NCI-H524 (cell line): ENCODE results near the gene OASL.

Source experiments
- DNase-seq, 2 experiments: peaks; one replicate each; lab custom pipeline; 2025; lab: John Stamatoyannopoulos, UW

Gene OASL

GRCh38 chr12:120991965-120992364 is 47.1 kb downstream of the OASL start:
- DNase-seq: no peak

GRCh38 chr12:120990487-120991055 is 48.5 kb downstream of the OASL start:
- DNase-seq: no peak

- DNase-seq: no peak
Observed at GRCh38 chr12:120989687-120990086, 49.4 kb downstream of the OASL start.

GRCh38 chr12:120988658-120989057 is 50.4 kb downstream of the OASL start:
- no peak for DNase-seq

GRCh38 chr12:120988234-120988633 is 50.8 kb downstream of the OASL start:
- no peak for DNase-seq

- DNase-seq: no peak
Observed at GRCh38 chr12:120984351-120984898, 54.6 kb downstream of the OASL start.

- no peak for DNase-seq
Observed at GRCh38 chr12:120983759-120984158, 55.3 kb downstream of the OASL start.

GRCh38 chr12:120982659-120983058 is 56.4 kb downstream of the OASL start:
- no peak for DNase-seq

- DNase-seq: no peak
Observed at GRCh38 chr12:120981407-120981941, 57.6 kb downstream of the OASL start.

- DNase-seq: no peak
Observed at GRCh38 chr12:120980800-120981368, 58.2 kb downstream of the OASL start.

- DNase-seq: no peak
Observed at GRCh38 chr12:120979862-120980696, 59.0 kb downstream of the OASL start.

- no peak for DNase-seq
Observed at GRCh38 chr12:120979220-120979861, 59.7 kb downstream of the OASL start.

- DNase-seq: no peak
Observed at GRCh38 chr12:120978296-120979219, 60.5 kb downstream of the OASL start, which contains the start of gene HNF1A. Gene HNF1A (plus strand): TSS chr12:120978543. CDS start chr12:120978769, 226 bp downstream.

GRCh38 chr12:120977531-120978295 is 61.3 kb downstream of the OASL start:
- no peak for DNase-seq

- DNase-seq: no peak
Observed at GRCh38 chr12:120972870-120973543, 66.0 kb downstream of the OASL start.

- peak in 1 of 2 experiments; percentile 52 for DNase-seq
Observed at GRCh38 chr12:120971299-120972180, 67.5 kb downstream of the OASL start.

GRCh38 chr12:120970310-120970709 is 68.7 kb downstream of the OASL start:
- no peak for DNase-seq
